Activated CD8-positive, alpha-beta memory T cell treated with anti-CD3 and anti-CD28 coated beads, Interleukin-2, amount 50 U/mL, for 24 hours (primary cell): ENCODE data around the gene MYO15A.

Experiments
- DNase-seq: peaks from one replicate; pipeline ENCODE4 v3.0.0-alpha.2; 2020; ENCODE audit errors: extremely low read depth

The MYO15A gene

DNA sequence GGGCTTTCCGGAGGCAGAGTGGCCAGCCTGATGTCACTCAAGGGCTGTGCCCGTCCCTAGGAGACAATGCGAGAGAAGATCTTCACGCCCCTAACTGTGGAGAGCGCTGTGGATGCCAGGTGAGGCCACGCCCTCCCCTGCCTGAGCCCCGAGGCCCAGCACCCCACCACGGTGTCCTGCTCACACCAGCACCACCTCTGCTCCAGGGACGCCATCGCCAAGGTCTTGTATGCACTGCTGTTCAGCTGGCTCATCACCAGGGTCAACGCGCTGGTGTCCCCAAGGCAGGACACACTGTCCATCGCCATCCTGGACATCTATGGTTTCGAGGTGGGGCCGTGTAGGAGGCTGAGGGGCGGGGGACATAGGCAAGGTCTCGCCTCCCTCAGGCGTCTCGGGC lies 27.8 kb downstream of the MYO15A start:
- no peak for DNase-seq

DNA sequence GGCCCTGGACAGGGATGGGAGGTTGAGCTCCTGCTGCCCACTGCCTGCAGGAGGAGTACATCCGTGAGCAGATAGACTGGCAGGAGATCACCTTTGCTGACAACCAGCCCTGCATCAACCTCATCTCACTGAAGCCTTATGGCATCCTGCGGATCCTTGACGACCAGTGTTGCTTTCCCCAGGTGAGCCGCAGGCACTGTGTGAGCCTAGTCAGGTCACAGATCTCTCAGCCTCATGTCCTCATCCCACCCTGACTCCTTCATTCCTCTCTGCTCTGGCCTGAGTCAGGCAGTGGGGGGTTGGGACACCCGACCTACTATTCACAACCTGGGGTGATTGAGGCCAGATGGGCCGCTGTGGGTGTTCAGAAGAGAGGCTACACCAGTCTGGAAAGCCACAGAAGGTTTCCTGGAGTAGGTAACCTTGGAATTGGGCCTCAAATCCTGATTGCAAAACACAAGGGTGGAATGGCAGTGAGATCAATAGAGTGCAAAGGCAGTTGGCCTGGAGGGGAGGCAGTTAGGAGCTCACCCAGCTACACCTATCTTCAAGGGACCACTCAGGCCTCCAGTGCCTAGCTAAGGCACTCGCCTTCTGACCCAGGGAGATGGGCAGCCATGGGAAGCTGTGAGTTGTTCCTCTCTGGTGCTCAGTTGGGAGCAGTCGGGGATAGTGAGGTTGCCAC lies 29.7 kb downstream of the MYO15A start:
- no peak for DNase-seq

DNA sequence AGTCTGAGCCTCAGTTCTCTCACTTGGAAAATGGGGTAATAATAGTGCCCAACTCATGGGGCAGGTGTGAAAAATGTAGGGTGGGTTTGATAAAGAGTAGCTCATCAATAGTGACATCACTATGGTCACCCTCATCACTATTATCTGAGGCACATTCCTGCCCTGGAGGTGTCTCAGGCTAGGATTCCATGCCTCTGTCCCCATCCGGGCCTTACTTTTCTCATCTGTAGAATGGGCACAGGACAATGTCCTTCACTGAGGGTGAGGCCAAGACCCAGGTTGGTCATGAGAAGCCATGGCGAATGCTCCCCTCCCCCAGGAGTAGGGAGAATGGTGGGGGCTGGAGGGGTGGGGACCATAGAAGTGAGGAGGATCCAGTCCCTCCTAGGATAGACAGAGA lies 30.5 kb downstream of the MYO15A start:
- DNase-seq, result no peak

DNA sequence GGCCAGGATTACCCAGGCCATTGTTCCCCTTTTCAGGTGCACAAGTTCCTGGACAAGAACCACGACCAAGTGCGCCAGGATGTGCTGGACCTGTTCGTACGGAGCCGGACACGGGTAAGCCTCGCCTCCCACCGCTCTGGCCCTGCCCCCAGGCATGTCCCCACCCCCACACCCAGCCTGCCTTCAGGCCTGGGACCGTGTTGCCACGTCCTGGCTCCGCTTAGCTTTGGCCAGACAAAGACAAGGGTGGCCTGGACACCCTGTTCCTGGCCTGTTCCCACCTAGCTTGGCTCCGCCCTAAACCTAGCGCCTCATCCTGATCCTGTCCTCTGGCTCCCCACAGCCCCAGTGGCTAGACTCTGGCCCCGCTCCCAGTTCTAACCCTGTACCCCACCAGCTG lies 30.9 kb downstream of the MYO15A start:
- no peak for DNase-seq

DNA sequence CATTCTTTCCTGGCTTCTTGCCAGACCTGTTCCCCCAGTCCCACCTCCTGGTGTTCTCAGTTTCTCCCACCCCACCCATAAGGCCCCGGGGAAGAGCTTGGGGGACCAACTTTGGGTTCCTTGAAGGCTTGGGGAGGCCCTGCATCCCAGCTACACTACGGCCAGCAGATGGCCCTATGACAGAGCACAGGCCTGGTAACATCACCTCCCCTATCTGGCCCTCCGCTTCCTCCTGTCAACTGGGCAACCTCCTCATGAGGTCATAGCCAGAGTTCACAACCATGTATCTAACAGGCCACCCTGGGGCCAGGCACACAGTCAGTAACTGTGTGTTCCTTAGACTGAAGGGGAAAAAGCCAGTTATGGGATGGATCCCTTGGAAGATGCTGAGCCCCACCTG lies 31.4 kb downstream of the MYO15A start:
- no peak for DNase-seq

DNA sequence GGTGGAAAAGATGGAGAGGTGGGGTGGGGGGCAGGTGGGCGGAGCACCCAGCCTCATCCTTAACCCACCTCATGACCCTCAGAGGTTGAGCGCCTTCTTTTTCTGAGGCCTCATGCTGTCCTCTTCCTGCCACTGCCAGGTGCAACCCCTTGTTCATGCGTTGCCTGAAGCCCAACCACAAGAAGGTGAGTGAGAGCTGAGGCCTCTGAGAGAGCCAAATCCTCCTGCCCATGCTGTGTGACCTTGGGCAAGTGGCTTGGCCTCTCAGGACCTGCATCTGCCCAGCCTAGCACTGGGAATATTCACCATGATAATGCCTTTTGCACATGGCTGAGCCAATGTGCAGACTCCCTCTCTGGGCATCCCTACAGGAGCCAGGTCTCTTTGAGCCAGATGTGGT lies 32.1 kb downstream of the MYO15A start:
- DNase-seq, result no peak

DNA sequence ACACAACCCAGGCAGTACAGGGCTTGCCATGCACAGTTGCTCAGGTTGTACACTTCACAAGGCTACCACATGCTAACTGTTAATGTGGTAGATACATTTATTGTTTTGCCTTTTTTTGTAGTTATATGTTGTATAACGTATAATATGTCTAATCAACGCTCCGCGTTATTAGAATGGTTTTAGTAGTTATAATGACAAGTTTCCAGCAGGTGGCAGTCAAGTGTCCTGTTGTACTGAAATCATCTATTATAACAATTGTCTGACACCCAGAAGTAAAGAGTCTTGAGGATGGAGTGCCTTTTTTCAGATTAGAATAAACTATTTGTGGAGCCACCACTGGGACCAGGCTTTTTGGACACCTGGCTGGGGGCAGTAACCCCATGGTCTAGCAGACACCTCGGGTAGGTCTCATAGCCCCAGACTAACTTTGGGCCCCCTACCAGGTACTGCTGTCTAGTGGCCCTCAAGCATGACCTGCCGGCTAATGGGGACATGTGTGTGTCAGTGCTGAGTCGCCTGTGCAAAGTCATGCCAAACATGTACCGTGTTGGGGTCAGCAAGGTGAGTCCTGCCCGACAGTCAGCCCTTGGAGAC lies 32.8 kb downstream of the MYO15A start:
- DNase-seq, result no peak

DNA sequence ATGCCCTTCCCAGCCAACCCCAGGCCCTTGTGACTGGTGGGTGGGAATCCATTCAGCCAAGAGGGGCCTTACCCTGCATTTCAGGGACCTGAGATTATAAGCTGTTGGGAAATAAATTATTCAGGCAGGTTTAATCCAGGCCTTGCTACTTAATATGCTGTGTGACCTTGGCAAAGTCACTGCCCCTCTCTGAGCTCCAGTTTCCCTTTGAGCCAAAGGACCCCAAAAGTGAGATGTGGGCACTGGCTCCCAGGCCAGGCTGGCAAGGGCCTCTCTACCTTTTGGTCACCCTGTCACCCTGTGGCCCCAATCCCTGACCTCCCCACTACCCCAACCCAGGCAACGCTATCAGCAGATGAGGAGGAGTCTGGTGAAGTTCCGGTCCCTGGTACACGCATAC lies 33.9 kb downstream of the MYO15A start:
- no peak for DNase-seq

DNA sequence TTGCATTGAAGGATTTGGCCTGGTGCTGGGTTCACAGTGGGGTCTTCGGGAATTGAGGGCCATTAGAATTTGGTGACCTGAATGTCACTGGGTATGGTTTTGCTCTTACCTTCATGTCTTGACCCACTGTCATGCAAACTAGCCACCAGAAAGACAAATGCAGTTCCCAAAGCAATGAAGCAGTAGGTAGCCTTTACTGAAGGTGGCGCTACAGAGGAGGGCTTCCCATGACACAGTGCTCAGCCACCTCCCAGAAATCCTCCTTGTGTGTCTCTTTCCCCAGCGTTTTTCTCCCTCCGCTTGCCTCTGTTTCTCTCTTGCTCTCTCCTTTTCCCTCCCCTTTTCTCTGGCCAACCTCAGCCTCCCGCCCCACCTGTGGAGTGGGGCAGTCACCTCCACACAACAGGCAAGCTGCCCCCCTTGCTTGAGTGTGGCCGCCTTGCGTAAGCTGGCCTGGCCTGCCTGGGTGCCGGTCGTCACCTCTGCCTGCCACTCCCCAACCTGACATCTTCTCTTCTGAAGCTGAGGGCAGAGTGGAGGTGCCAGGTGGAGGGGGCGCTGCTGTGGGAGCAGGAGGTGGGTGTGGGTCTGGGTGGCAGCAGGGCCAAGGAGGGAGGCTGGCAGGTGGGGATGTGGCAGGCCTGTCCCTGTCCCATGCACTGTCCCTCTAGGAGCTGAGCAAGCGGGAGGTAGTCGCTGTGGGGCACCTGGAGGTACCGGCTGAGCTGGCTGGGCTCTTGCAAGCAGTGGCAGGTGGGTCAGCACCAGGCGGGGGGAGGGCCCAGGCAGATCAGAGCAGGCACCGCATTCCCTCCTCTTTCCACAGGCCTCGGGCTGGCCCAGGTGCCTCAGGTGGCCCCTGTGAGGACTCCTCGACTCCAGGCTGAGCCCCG lies 34.7 kb downstream of the MYO15A start:
- no peak for DNase-seq

DNA sequence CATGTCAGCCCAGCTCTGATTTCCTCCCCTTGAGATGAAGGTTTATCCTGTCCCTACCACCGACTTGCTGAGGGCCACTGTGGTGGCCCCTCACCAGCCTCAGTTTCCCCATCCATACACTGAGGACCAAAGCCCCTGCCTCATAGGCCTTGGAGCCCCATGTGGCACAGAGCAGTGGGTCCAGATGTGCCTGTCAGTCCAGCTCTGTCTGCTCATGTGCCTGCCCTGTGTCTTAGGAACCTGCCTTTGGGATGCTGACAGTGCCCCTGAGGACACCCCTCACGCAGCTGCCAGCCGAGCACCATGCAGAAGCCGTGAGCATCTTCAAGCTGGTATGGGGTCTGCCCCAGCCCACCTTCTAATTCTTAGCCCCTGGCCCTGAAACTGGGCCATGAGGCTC lies 35.7 kb downstream of the MYO15A start:
- DNase-seq, result no peak

DNA sequence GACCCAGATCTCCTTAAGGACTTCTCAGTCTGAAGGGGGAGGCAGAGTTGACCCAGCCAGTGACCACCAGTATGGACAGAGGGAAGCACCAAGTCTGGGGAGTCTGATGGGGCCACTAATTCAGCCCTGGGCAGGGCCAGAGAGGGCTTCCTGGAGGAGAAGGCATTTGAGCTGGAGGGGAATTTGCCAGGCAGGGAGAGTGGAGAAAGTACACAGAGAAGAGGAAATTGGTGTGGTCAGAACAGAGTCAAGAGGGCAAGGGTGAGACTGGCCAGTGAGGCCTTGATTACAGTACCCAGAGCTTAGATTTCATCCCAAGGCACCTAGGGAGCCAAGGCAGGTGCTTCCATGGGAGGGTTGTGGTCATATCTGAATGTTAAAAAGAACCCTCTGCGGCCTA lies 36.3 kb downstream of the MYO15A start:
- no peak for DNase-seq

DNA sequence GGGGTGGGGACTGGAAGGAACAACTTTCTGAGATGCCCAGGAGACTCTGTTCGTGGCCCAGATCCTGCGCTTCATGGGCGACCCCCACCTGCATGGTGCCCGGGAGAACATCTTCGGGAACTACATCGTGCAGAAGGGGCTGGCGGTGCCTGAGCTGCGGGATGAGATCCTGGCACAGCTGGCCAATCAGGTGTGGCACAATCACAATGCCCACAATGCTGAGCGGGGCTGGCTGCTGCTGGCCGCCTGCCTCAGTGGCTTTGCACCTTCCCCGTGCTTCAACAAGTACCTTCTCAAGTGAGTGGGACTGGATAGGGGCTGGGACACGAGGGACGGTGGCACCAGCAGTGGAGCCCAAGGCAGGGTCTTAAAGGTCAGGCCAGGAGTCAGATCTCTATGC lies 37.3 kb downstream of the MYO15A start:
- no peak for DNase-seq

DNA sequence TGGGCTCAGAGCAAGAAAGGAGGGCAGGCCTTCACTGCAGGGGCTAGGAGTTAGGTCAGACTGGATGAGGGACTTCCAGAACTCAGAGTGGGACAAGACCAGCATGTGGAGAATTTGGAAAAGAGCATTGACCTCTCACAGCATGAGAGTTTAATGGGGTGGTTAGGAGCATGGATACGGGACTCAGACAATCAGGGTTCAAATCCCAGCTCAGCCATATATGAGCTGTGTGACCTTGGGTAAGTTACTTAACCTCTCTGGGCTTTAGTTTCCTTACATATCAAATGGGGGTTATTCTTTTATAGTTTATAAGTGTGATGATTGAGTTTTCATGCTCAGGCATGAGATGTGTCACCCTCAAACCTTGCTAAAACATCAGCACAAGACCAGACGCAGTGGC lies 37.7 kb downstream of the MYO15A start:
- no peak for DNase-seq

DNA sequence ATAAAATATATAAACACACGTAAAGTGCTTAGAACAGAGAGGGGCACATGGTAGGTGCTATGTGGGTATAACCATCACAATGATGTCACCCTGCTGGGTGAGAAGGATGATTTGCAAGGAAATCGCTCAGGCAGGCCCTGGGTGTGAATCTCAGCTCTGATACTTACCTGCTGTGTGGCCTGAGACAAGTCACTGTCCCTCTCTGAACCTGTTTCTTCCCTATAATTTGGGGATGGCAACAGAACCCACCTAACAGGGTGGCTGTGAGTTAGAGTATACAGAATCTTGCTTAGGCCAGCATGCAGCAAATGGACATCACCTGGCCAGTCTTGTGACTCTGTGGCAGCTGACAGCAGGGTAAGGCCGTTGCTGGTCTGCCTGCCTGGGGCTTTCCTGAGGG lies 38.4 kb downstream of the MYO15A start:
- DNase-seq, result no peak

DNA sequence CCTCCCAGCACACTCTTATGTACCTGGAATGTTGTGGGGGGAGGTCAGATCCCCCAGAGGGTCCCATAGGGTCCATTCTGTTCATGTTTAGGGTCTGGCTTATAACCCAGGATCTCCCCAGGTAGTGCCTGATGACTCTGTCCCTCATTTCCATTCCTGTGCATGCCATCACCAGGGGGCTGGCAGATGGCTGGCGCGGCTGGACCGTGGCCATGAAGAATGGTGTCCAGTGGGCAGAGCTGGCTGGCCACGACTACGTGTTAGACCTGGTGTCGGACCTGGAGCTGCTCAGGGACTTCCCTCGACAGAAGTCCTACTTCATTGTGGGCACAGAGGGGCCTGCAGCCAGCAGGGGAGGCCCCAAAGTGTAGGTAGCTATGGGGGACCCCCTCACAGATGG lies 40.0 kb downstream of the MYO15A start:
- no peak for DNase-seq

DNA sequence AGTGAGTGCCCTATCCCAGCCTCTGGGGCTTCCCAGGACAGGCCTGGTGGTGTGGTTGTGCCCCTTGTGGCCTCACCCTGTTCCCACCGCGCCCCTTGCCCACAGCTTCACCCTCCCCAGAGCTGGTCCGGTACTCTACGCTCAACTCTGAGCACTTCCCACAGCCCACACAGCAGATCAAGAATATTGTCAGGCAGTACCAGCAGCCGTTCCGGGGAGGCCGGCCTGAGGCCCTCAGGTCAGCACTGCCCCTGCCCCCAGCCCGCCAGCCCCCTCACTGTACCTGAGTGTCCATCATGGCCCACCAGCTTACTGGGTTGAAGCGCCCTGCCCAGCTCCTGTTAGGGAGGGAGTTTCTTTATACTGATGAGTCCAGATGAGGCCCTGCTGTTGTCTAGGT lies 42.7 kb downstream of the MYO15A start:
- no peak for DNase-seq

DNA sequence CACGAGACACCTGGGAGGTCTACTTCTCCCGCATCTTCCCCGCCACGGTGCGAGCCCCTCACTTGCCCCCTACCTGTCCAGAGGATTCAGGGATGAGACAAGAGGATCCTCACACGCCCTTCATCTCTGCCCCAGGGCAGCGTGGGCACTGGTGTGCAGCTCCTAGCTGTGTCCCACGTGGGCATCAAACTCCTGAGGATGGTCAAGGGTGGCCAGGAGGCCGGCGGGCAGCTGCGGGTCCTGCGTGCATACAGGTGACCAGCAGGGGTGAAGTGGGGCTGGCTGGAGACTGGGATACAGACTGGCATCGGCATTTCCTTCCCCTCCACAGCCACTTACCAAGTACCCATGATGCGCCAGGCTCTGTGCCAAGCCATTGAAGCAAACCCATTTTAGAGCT lies 46.6 kb downstream of the MYO15A start:
- no peak for DNase-seq

DNA sequence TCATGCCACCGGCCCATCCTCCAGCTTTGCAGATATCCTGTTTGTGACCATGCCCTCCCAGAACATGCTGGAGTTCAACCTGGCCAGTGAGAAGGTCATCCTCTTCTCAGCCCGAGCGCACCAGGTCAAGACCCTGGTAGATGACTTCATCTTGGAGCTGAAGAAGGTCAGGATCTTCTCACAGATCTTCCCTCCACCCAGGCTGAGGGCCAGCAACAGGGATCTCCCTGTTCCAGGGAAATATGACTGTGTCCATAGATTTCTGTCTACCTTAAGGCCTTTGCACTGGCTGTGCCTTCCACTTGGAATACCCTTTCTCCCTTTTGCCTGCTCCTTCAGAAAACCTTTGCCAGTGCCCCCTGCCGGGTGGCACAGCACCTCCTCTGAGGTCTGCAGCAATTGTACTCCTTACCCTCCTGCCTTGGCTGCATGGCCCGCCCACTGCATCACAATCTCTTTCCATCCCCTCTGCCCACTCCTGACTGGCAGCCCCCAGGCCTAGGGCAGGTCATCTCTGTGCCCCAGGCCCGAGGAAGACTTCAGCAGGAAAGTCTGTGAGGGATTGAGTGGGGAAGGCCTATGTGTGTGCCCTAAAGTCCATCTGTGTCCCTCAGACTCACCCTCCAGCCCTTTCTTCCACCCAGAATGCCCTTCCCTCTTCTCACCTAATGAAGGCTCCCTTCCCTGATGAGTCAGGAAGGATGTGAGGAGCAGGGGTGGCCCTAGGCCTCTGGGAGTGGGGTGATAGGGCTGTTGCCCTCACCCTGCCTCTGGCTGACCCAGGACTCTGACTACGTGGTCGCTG lies 47.8 kb downstream of the MYO15A start:
- no peak for DNase-seq

DNA sequence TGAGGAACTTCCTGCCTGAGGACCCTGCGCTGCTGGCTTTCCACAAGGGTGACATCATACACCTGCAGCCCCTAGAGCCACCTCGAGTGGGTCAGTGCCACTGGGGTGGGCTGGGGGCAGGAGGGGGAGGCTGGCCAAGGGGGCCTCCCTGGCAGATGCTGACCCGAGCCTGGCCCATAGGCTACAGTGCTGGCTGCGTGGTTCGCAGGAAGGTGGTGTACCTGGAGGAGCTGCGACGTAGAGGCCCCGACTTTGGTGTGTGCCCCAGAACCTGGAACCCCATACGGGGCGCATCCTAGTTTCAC lies 48.4 kb downstream of the MYO15A start:
- DNase-seq, result no peak

DNA sequence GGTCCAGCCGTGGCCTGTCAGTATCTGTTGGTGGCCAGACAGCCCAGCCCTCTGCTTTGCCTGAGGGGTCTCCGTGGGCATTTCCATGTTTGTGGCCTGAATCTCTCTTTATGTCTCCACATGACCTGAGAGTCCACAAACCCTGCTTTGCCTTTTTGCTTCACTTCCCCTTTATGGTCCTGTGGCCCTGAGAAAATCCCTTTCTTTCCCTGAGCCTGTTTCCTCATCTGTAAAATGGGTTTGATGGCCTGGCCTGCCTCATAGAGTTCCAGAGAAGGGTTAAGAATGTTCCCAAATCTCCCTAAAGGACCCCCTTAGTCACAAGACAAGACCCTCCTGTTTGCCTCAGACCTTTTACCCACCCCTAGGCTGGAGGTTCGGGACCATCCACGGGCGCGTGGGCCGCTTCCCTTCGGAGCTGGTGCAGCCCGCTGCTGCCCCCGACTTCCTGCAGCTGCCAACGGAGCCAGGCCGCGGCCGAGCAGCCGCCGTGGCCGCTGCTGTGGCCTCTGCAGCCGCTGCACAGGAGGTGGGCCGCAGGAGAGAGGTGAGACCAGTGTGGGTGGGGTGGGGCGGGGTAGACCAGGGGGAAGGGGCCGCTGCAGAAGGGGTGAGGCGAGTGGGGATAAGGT lies 48.9 kb downstream of the MYO15A start:
- DNase-seq, result no peak

DNA sequence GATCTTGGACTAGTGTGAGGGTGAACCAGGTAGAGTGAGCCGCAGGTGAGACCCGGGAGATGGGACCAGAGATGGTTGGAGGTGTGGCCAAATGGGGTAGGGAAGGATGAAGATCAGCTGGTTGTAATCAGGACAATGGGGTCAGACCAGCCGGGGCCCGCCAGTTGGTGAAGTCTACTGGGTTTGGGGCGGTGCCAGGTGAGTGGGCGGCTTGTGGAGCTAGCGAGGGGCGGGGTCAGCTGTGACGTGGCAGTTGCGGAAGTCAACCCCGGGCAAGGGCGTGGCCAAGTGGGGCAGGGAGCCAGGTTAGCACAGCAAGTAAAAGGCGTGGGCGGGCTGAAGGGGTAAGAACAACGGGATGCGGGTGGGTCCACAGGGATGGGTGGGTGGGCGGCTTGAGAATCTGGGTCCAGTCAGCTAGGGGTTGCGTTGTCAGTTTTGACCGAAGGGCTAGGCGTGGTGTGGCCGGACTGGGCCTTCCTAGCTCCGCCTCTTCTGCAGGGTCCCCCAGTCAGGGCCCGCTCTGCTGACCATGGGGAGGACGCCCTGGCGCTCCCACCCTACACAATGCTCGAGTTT lies 49.6 kb downstream of the MYO15A start:
- DNase-seq, result peak; percentile 84
